Neural cell (in vitro differentiated cells): ENCODE measurements around the gene RBM38. TPM values are rescaled to one million over a fixed set of nuclear protein-coding genes. Genes with fewer than 3 reads are reported as not detected.

Experiments used
- H2AFZ ChIP-seq: fragments of 200-600, 300-800 bp; sonication (generic), shearing (Covaris generic); 2 replicates; pipeline ENCODE4 v1.6.0; 2014; ENCODE audit warnings: low read depth, mild to moderate bottlenecking, antibody characterized with exemption, low read length, moderate library complexity
- H3F3A ChIP-seq: fragments of 200-600 bp; shearing (Covaris generic); 2 replicates; pipeline ENCODE4 v1.6.1; 2016; ENCODE audit warnings: mild to moderate bottlenecking, moderate library complexity, mixed read lengths, antibody characterized with exemption, low read length; ENCODE audit not compliant: insufficient read depth, poor library complexity, severe bottlenecking
- H3K27ac ChIP-seq: fragments of 200-600, 300-800 bp; sonication (generic), shearing (Covaris generic); 2 replicates; pipeline ENCODE4 v1.5.1; 2014; ENCODE audit warnings: mild to moderate bottlenecking, low read length, moderate library complexity
- H3K27me3 ChIP-seq: fragments of 300-800, 200-600 bp; sonication (generic), shearing (Covaris generic); 2 replicates; pipeline ENCODE4 v1.6.0; 2014; ENCODE audit warnings: mild to moderate bottlenecking, low read depth, low read length, moderate library complexity; ENCODE audit not compliant: insufficient read depth
- H3K36me3 ChIP-seq: fragments of 300-800, 200-600 bp; sonication (generic), shearing (Covaris generic); 2 replicates; pipeline ENCODE4 v1.5.1; 2014; ENCODE audit warnings: mild to moderate bottlenecking, antibody characterized with exemption, low read length, moderate library complexity; ENCODE audit not compliant: insufficient read depth
- H3K4me2 ChIP-seq: fragments of 300-800, 200-600 bp; sonication (generic), shearing (Covaris generic); 2 replicates; pipeline ENCODE4 v1.6.0; 2014; ENCODE audit warnings: mild to moderate bottlenecking, low read length
- H3K4me3 ChIP-seq: fragments of 300-800, 200-600 bp; sonication (generic), shearing (Covaris generic); 2 replicates; pipeline ENCODE4 v1.5.1; 2014; ENCODE audit warnings: mild to moderate bottlenecking, low read length, moderate library complexity
- H3K79me2 ChIP-seq: fragments of 200-600 bp; shearing (Covaris generic); replicated peaks from 2 replicates; pipeline ENCODE4 v1.6.0; 2014; ENCODE audit warnings: mild to moderate bottlenecking, low read length, moderate library complexity; ENCODE audit not compliant: insufficient read depth
- H3K9ac ChIP-seq: fragments of 300-800, 200-600 bp; sonication (generic), shearing (Covaris generic); 2 replicates; pipeline ENCODE4 v1.6.1; 2016; ENCODE audit warnings: mild to moderate bottlenecking, low read length, mixed read lengths
- H3K9me2 ChIP-seq: fragments of 200-600 bp; shearing (Covaris generic); 2 replicates; pipeline ENCODE4 v1.6.1; 2016; ENCODE audit warnings: mild to moderate bottlenecking, low read length, mixed read lengths; ENCODE audit not compliant: insufficient read depth
- H3K9me3 ChIP-seq: fragments of 200-600, 300-800 bp; sonication (generic), shearing (Covaris generic); 2 replicates; pipeline ENCODE4 v1.6.1; 2016; ENCODE audit warnings: mild to moderate bottlenecking, mixed run types, low read length, moderate library complexity, mixed read lengths
- H4K20me1 ChIP-seq: fragments of 200-600 bp; shearing (Covaris generic); 2 replicates; pipeline ENCODE4 v1.6.1; 2016; ENCODE audit warnings: mild to moderate bottlenecking, mixed run types; ENCODE audit not compliant: insufficient read depth
- CTCF ChIP-seq: fragments of 450-650 bp; IDR thresholded peaks from 2 replicates; pipeline ENCODE4 v1.5.1; 2014; ENCODE audit warnings: antibody characterized with exemption, mild to moderate bottlenecking, moderate library complexity; ENCODE audit not compliant: poor library complexity, severe bottlenecking
- EP300 ChIP-seq: fragments of 450-650 bp; conservative IDR thresholded peaks from 2 replicates; pipeline ENCODE4 v1.6.1; 2014; ENCODE audit warnings: antibody characterized with exemption, mild to moderate bottlenecking, moderate library complexity; ENCODE audit not compliant: poor library complexity, severe bottlenecking
- EZH2 ChIP-seq: fragments of 200-600, 300-800 bp; shearing (Covaris generic), sonication (generic); IDR thresholded peaks from 2 replicates; pipeline ENCODE4 v1.6.1; 2014; ENCODE audit warnings: antibody characterized with exemption, low read length, borderline replicate concordance, mild to moderate bottlenecking; ENCODE audit not compliant: insufficient read depth, poor library complexity, severe bottlenecking
- MXI1 ChIP-seq: fragments of 450-650 bp; conservative IDR thresholded peaks from 2 replicates; pipeline ENCODE4 v1.6.1; 2014; ENCODE audit warnings: antibody characterized with exemption, mild to moderate bottlenecking; ENCODE audit not compliant: poor library complexity, severe bottlenecking
- POLR2AphosphoS5 ChIP-seq: IDR thresholded peaks from 2 replicates; pipeline ENCODE4 v1.6.1; 2012
- RAD21 ChIP-seq: fragments of 450-650 bp; conservative IDR thresholded peaks from 2 replicates; pipeline ENCODE4 v1.6.1; 2014; ENCODE audit warnings: antibody characterized with exemption, mild to moderate bottlenecking, moderate library complexity
- REST ChIP-seq: IDR thresholded peaks from 2 replicates; pipeline ENCODE4 v1.6.1; 2012; ENCODE audit warnings: borderline replicate concordance
- SMC3 ChIP-seq: fragments of 450-650 bp; conservative IDR thresholded peaks from 2 replicates; pipeline ENCODE4 v1.6.1; 2014; ENCODE audit warnings: antibody characterized with exemption, mild to moderate bottlenecking, moderate library complexity; ENCODE audit not compliant: poor library complexity
- TAF1 ChIP-seq: IDR thresholded peaks from 2 replicates; pipeline ENCODE4 v1.6.1; 2012; ENCODE audit warnings: low read depth
- polyA plus RNA-seq: library from polyadenylated mRNA; depleted of rRNA; stranded (reverse); fragments of >200 nt; gene quantifications from 2 replicates; pipeline ENCODE4 v1.2.3, GENCODE V29; 2014

Gene RBM38
- polyA plus RNA-seq, 1 donor from 2014 or later, result 19.0 TPM

GRCh38 chr20:57405236-57406016, 14.2 kb downstream of the RBM38 start:
- H4K20me1 ChIP-seq, result no peaks in the 10 kb centered on the region
- no peak overlapping the region for H3K27ac ChIP-seq
- H2AFZ ChIP-seq, result no peak overlapping the region
- H3K36me3 ChIP-seq, result no peaks in the 10 kb centered on the region
- no peak overlapping the region for H3K4me3 ChIP-seq
- no peak overlapping the region for H3K4me2 ChIP-seq
- no peaks in the 10 kb centered on the region for H3K9me3 ChIP-seq
- H3K27me3 ChIP-seq, result no peaks in the 10 kb centered on the region
- no peaks in the 10 kb centered on the region for H3K79me2 ChIP-seq
- no peaks in the 10 kb centered on the region for H3F3A ChIP-seq
- no peak overlapping the region for H3K9ac ChIP-seq
- TF ChIP-seq RAD21 (no peak), SMC3 (no peak), MXI1 (no peak), CTCF (no peak), POLR2AphosphoS5 (no peak), TAF1 (no peak), REST (no peak), EZH2 (no peak), EP300 (no peak)
- no peaks in the 10 kb centered on the region for H3K9me2 ChIP-seq

GRCh38 chr20:57407541-57407956, 16.4 kb downstream of the RBM38 start:
- Histone ChIP-seq H3K27ac (no peak overlapping the region), H3K27me3 (no peaks in the 10 kb centered on the region), H3K9me3 (no peaks in the 10 kb centered on the region), H2AFZ (no peak overlapping the region), H4K20me1 (no peaks in the 10 kb centered on the region), H3K4me2 (no peak overlapping the region), H3K4me3 (no peak overlapping the region), H3K9ac (no peak overlapping the region), H3F3A (no peaks in the 10 kb centered on the region), H3K79me2 (no peaks in the 10 kb centered on the region), H3K9me2 (no peaks in the 10 kb centered on the region), H3K36me3 (no peaks in the 10 kb centered on the region)
- TF ChIP-seq POLR2AphosphoS5 (no peak), CTCF (no peak), MXI1 (no peak), EP300 (no peak), TAF1 (no peak), SMC3 (no peak), EZH2 (no peak), REST (no peak), RAD21 (no peak)
